ENCODE data around the gene RPUSD1. TPM values are rescaled to one million over a fixed set of nuclear protein-coding genes. Genes with fewer than 3 reads are reported as not detected.

RPUSD1 gene
- total RNA-seq, 4 donors from 2014 or later, result 31.0 to 42.1 (median 37.4) TPM

GRCh38 chr16:831571-832413, 43.6 kb upstream of the RPUSD1 start:
- peaks cover 0 to 17% (median 0%) of the 10 kb centered on the region in 4 donors for H3K4me1 ChIP-seq
- no peaks in the 10 kb centered on the region for H3K27me3 ChIP-seq
- H3K4me3 ChIP-seq, result no peak overlapping the region
- H3K36me3 ChIP-seq, result no peaks in the 10 kb centered on the region
- TF ChIP-seq CTCF (IDR thresholded peaks at IDR 0.05) (no peak), POLR2A (IDR thresholded peaks at IDR 0.05) (no peak)
- H3K27ac ChIP-seq, result no peak overlapping the region
- H3K9me3 ChIP-seq, result peaks cover 0 to 12% (median 0%) of the 10 kb centered on the region in 4 donors
- no peak for DNase-seq

GRCh38 chr16:830871-831570, 42.8 kb upstream of the RPUSD1 start:
- Histone ChIP-seq H3K9me3 (peaks cover 0 to 4% (median 0%) of the 10 kb centered on the region in 4 donors), H3K27me3 (no peaks in the 10 kb centered on the region), H3K36me3 (no peaks in the 10 kb centered on the region), H3K4me3 (no peak overlapping the region), H3K4me1 (peaks cover 0 to 17% (median 0%) of the 10 kb centered on the region in 4 donors), H3K27ac (no peak overlapping the region)
- no peak for DNase-seq
- TF ChIP-seq POLR2A (IDR thresholded peaks at IDR 0.05), result no peak
- no peak for TF ChIP-seq CTCF (IDR thresholded peaks at IDR 0.05)

- Histone ChIP-seq H3K4me3 (no peak overlapping the region), H3K36me3 (no peaks in the 10 kb centered on the region), H3K9me3 (no peaks in the 10 kb centered on the region), H3K27me3 (no peaks in the 10 kb centered on the region), H3K27ac (no peak overlapping the region), H3K4me1 (peaks cover 0 to 17% (median 0%) of the 10 kb centered on the region in 4 donors)
- DNase-seq, result no peak
- no peak for TF ChIP-seq CTCF (IDR thresholded peaks at IDR 0.05)
- TF ChIP-seq POLR2A (IDR thresholded peaks at IDR 0.05), result no peak
These were observed 42.1 kb upstream of the RPUSD1 start for GRCh38 chr16:830107-830870.

GRCh38 chr16:828891-829290, 40.7 kb upstream of the RPUSD1 start:
- Histone ChIP-seq H3K27ac (no peak overlapping the region), H3K9me3 (no peaks in the 10 kb centered on the region), H3K27me3 (no peaks in the 10 kb centered on the region), H3K4me3 (no peak overlapping the region), H3K4me1 (peaks cover 0 to 17% (median 0%) of the 10 kb centered on the region in 4 donors), H3K36me3 (no peaks in the 10 kb centered on the region)
- TF ChIP-seq CTCF (IDR thresholded peaks at IDR 0.05), result no peak
- DNase-seq, result no peak

- DNase-seq, result no peak
- Histone ChIP-seq H3K4me1 (peaks cover 0 to 12% (median 0%) of the 10 kb centered on the region in 4 donors), H3K27ac (no peak overlapping the region), H3K36me3 (no peaks in the 10 kb centered on the region), H3K9me3 (no peaks in the 10 kb centered on the region), H3K4me3 (no peak overlapping the region), H3K27me3 (no peaks in the 10 kb centered on the region)
- TF ChIP-seq CTCF (IDR thresholded peaks at IDR 0.05) (no peak), POLR2A (IDR thresholded peaks at IDR 0.05) (no peak)
These were observed 39.3 kb upstream of the RPUSD1 start for GRCh38 chr16:827513-827912.

Measured in Peyer's patch (tissue), 4 donors.